K562 (cell line): ENCODE results near the gene DNMT1. TPM values are rescaled to one million over a fixed set of nuclear protein-coding genes. Genes with fewer than 3 reads are reported as not detected.
"Not testable (repeated sequence)": the region's sequence is repeated elsewhere in the genome, so short reads cannot be mapped to it uniquely, and the experiment has no call there.

ENCODE experiments used
- ATAC-seq: fragments of 200-7000 bp; cut with Tn5 transposase; 3 replicates; pipeline ENCODE4 v1.9.1; 2020; ENCODE audit warnings: moderate library complexity
- BruUV-seq: library from RNA; stranded (reverse); fragments of 400-500 nt; replicated peaks from 2 replicates; lab custom pipeline; 2021; lab: Mats Ljungman, UMichigan
- CTCF ChIA-PET: fragments of 300-600 bp; formaldehyde crosslinking; extraction: SDS; loops from one replicate; lab custom pipeline; 2021; ENCODE audit warnings: low intra/inter-chr PET ratio; lab: Yijun Ruan, JAX
- POLR2A ChIA-PET: fragments of 300-600, 350-650 bp; sonication (Branson Sonifier 250); formaldehyde crosslinking; extraction: SDS; loops from one replicate; lab custom pipeline; 2021; ENCODE audit warnings: antibody characterized with exemption, inconsistent platforms; lab: Yijun Ruan, JAX
- DNase-seq, 4 experiments: peaks; one replicate each; pipeline versions ENCODE4 v3.0.0 to v3.0.0-alpha.2; 2011 to 2018; ENCODE audit warnings: low spot score in 3 of 4, mixed read lengths in 3 of 4; ENCODE audit errors: extremely low read depth in 1 of 4
- FAIRE-seq: peaks from 2 replicates; lab custom pipeline; 2011; peaks lifted over from hg19 to GRCh38; lab: Jason Lieb, UNC
- H2AFZ ChIP-seq: 2 replicates; pipeline ENCODE4 v1.6.0; 2011; ENCODE audit warnings: low read depth, low read length, control low read depth, inconsistent platforms
- H3K27ac ChIP-seq: fragments of 200-600 bp; 3 replicates; pipeline ENCODE4 v1.8.0; 2011; ENCODE audit warnings: low read depth, mild to moderate bottlenecking, control low read depth, inconsistent platforms, low read length, moderate library complexity, mixed read lengths; ENCODE audit errors: extremely low read depth
- H3K27me3 ChIP-seq, 2 experiments: fragments of 300-600 bp in 1 of 2; 2 replicates in 1 of 2; 3 replicates in 1 of 2; pipeline versions ENCODE4 v1.6.0 to v1.8.0; 2011; ENCODE audit warnings: inconsistent platforms in 2 of 2, low read length in 2 of 2, mild to moderate bottlenecking in 1 of 2, mixed read lengths in 1 of 2, moderate library complexity in 1 of 2; ENCODE audit not compliant: control insufficient read depth in 2 of 2, insufficient read depth in 2 of 2
- H3K36me3 ChIP-seq: fragments of 300-600 bp; 3 replicates; pipeline ENCODE4 v1.8.0; 2011; ENCODE audit warnings: mild to moderate bottlenecking, low read length, inconsistent platforms; ENCODE audit not compliant: control insufficient read depth, insufficient read depth
- H3K4me1 ChIP-seq, 2 experiments: fragments of 200-600 bp in 1 of 2; replicated peaks in 1 of 2; 2 replicates in 1 of 2; 3 replicates in 1 of 2; pipeline versions ENCODE4 v1.5.1 to v1.8.0; 2011; ENCODE audit warnings: inconsistent platforms in 2 of 2, low read length in 2 of 2, mild to moderate bottlenecking in 1 of 2, mixed read lengths in 1 of 2, moderate library complexity in 1 of 2; ENCODE audit not compliant: control insufficient read depth in 2 of 2, insufficient read depth in 2 of 2
- H3K4me2 ChIP-seq: 2 replicates; pipeline ENCODE4 v1.6.1; 2011; ENCODE audit warnings: low read length, control low read depth, inconsistent platforms, mixed read lengths; ENCODE audit not compliant: insufficient read depth
- H3K4me3 ChIP-seq: fragments of 200-600 bp; sonication (generic), shearing (Covaris generic); 2 replicates; pipeline ENCODE4 v1.5.1; 2016; ENCODE audit warnings: control low read depth, inconsistent platforms
- H3K79me2 ChIP-seq: fragments of 200-600 bp; 3 replicates; pipeline ENCODE4 v1.8.0; 2011; ENCODE audit warnings: low read length, inconsistent platforms; ENCODE audit not compliant: control insufficient read depth, insufficient read depth
- H3K9ac ChIP-seq, 2 experiments: 2 replicates each; pipeline versions ENCODE4 v1.6.0 to v1.6.1; 2011; ENCODE audit warnings: low read depth in 2 of 2, low read length in 2 of 2, control low read depth in 1 of 2, inconsistent platforms in 1 of 2, mild to moderate bottlenecking in 1 of 2, mixed read lengths in 1 of 2; ENCODE audit not compliant: insufficient read depth in 1 of 2
- H3K9me1 ChIP-seq: one replicate; pipeline ENCODE4 v1.6.0; 2011; ENCODE audit warnings: inconsistent platforms, mild to moderate bottlenecking, low read length, moderate library complexity; ENCODE audit not compliant: control insufficient read depth, insufficient read depth
- H3K9me3 ChIP-seq: replicated peaks from 2 replicates; pipeline ENCODE4 v1.5.1; 2011; ENCODE audit warnings: low read depth, low read length, inconsistent platforms; ENCODE audit not compliant: control insufficient read depth, insufficient read depth
- H4K20me1 ChIP-seq: replicated peaks from 2 replicates; pipeline ENCODE4 v1.6.1; 2011; ENCODE audit warnings: low read length, inconsistent platforms, mixed read lengths; ENCODE audit not compliant: control insufficient read depth, insufficient read depth
- CHD7 ChIP-seq: fragments of 200-600 bp; sonication (generic); IDR thresholded peaks from one replicate; pipeline ENCODE4 v1.6.1; 2012; ENCODE audit warnings: mild to moderate bottlenecking, low read depth, low read length, inconsistent platforms
- WGBS: fragments of 100-300 bp; shearing (Covaris generic); methylation state at CpG from one replicate; pipeline ENCODE4 v1.1.6; 2016; ENCODE audit warnings: low coverage, mixed read lengths; ENCODE audit not compliant: insufficient coverage; ENCODE audit errors: missing lambda C conversion rate; 5-methylcytosine and 5-hydroxymethylcytosine counted together
- in situ Hi-C: fragments of 300-500 bp; cut with MboI; formaldehyde crosslinking; loops from 4 replicates; pipeline ENCODE4 v1.15.0; 2018; ENCODE audit warnings: inconsistent platforms, mixed read lengths
- intact Hi-C: fragments of 100-400 bp; cut with micrococcal nuclease; formaldehyde crosslinking; loops from 2 replicates; pipeline ENCODE4 v1.14.2; 2022
- polyA plus RNA-seq, 8 experiments: library from polyadenylated mRNA; depleted of rRNA in 4 of 8; stranded (reverse) in 5 of 8; unstranded in 3 of 8; fragments of >200 nt; fragmentation: Nextera tagmentation in 2 of 8; fragmentation: Illumina TruSeq in 1 of 8; extraction: Ambion mirVana in 2 of 8; extraction: Trizol in 1 of 8; gene quantifications; 2 replicates each; pipeline versions ENCODE4 v1.2.1 to v1.2.3, GENCODE V29; 2011 to 2014; ENCODE audit warnings: inconsistent platforms in 1 of 8, missing spikeins in 1 of 8
- total RNA-seq, 7 experiments: library from RNA; depleted of rRNA in 6 of 7; stranded (reverse); fragments of >200 nt in 6 of 7; fragmentation: Illumina TruSeq in 2 of 7; extraction: Trizol in 2 of 7; gene quantifications; 2 replicates each; pipeline versions ENCODE4 v1.2.1 to v1.2.3, GENCODE V29; 2011 to 2021; ENCODE audit warnings: low replicate concordance in 1 of 7

DNMT1 gene
- total and polyA plus RNA-seq, 9 of the 15 experiments (the other 6 are each of a cell fraction or from before 2014, with no cell fraction given), result 80.1 to 271 (median 121) TPM

GRCh38 chr19:10167459-10167858 lies 27.3 kb downstream of the DNMT1 start (continued):
- TF ChIP-seq CHD7, result no peak

GRCh38 chr19:10166501-10166900 lies 28.3 kb downstream of the DNMT1 start:
- POLR2A ChIA-PET, result interaction anchor here (2.0 kb wide), 1 partner anchor 17 kb away, joined by 14 read pairs; no protein-coding TSS in a partner anchor
- BruUV-seq, in situ Hi-C loops, H3K9me3 ChIP-seq, H3K9ac ChIP-seq, DNase-seq, H3K9me1 ChIP-seq, H3K79me2 ChIP-seq, intact Hi-C loops, H3K4me3 ChIP-seq, CTCF ChIA-PET, H3K4me1 ChIP-seq, ATAC-seq, H3K27me3 ChIP-seq, H2AFZ ChIP-seq, H4K20me1 ChIP-seq, H3K27ac ChIP-seq, H3K4me2 ChIP-seq: not testable (repeated sequence)
- peak; percentile 78 for FAIRE-seq
- WGBS, result 97% methylated on average over 10 of the region's 10 CpGs
- peaks cover 90% of the 10 kb centered on the region for H3K36me3 ChIP-seq
